OCI-LY3 (cell line): Measurements from ENCODE around the gene AXIN1.
"Not testable (repeated sequence)": the region's sequence is repeated elsewhere in the genome, so short reads cannot be mapped to it uniquely, and the experiment has no call there.

Experiments
- CTCF ChIP-seq: fragments of 200-600, 300-600 bp; sonication (generic); IDR thresholded peaks from 2 replicates; pipeline ENCODE4 v1.5.1; 2014; ENCODE audit warnings: antibody characterized with exemption, low read length, low read depth
- EZH2phosphoT487 ChIP-seq: fragments of 200-600 bp; shearing (Covaris generic); IDR thresholded peaks from 2 replicates; pipeline ENCODE4 v1.6.1; 2018; ENCODE audit warnings: antibody characterized with exemption, mixed run types, low read depth

GRCh38 chr16:341095-341973, 11.2 kb downstream of the AXIN1 start:
- TF ChIP-seq CTCF, EZH2phosphoT487: not testable (repeated sequence)
